PC-3 (cell line): Measurements from ENCODE around the gene HNRNPLL. TPM values are rescaled to one million over a fixed set of nuclear protein-coding genes. Genes with fewer than 3 reads are reported as not detected.

Experiments
- ATAC-seq: fragments of 200-7000 bp; cut with Tn5 transposase; 2 replicates; pipeline ENCODE4 v1.9.1; 2020; ENCODE audit warnings: mild to moderate bottlenecking, moderate library complexity
- BruUV-seq: library from RNA; stranded (reverse); fragments of 400-500 nt; replicated peaks from 2 replicates; lab custom pipeline; 2021; lab: Mats Ljungman, UMichigan
- CTCF ChIA-PET: fragments of 300-600 bp; sonication (Branson Sonifier 250); formaldehyde crosslinking; loops from one replicate; lab custom pipeline; 2022; ENCODE audit warnings: antibody characterized with exemption; lab: Charles Lee
- POLR2A ChIA-PET: fragments of 300-600 bp; sonication (Branson Sonifier 250); formaldehyde crosslinking; loops from one replicate; lab custom pipeline; 2022; ENCODE audit warnings: antibody characterized with exemption; ENCODE audit not compliant: unreplicated experiment; lab: Charles Lee
- DNase-seq: peaks from one replicate; pipeline ENCODE4 v3.0.0-alpha.2; 2015
- H2AFZ ChIP-seq: fragments of 300-600 bp; sonication (generic); 2 replicates; pipeline ENCODE4 v1.6.0; 2016; ENCODE audit warnings: antibody characterized with exemption, low read length
- H3F3A ChIP-seq: fragments of 300-600 bp; sonication (generic); one replicate; pipeline ENCODE4 v1.6.0; 2017; ENCODE audit warnings: antibody characterized with exemption, low read length, control low read depth, mild to moderate bottlenecking; ENCODE audit not compliant: unreplicated experiment
- H3K27ac ChIP-seq: fragments of 300-600 bp; sonication (generic); 2 replicates; pipeline ENCODE4 v1.5.1; 2016; ENCODE audit warnings: mild to moderate bottlenecking, low read length
- H3K27me3 ChIP-seq: fragments of 300-600 bp; sonication (generic); 2 replicates; pipeline ENCODE4 v1.6.1; 2016; ENCODE audit warnings: low read length, mixed read lengths
- H3K36me3 ChIP-seq: fragments of 300-600 bp; sonication (generic); 2 replicates; pipeline ENCODE4 v1.6.1; 2016; ENCODE audit warnings: low read depth, mixed run types, low read length, mixed read lengths
- H3K4me1 ChIP-seq: fragments of 300-600 bp; sonication (generic); 2 replicates; pipeline ENCODE4 v1.5.1; 2016; ENCODE audit warnings: low read length; ENCODE audit not compliant: insufficient read depth
- H3K4me2 ChIP-seq: fragments of 300-600 bp; sonication (generic); 2 replicates; pipeline ENCODE4 v1.6.0; 2016; ENCODE audit warnings: low read length
- H3K4me3 ChIP-seq: fragments of 300-600 bp; sonication (generic); 2 replicates; pipeline ENCODE4 v1.5.1; 2016; ENCODE audit warnings: mild to moderate bottlenecking, low read length, mixed read lengths
- H3K79me2 ChIP-seq: fragments of 300-600 bp; sonication (generic); 2 replicates; pipeline ENCODE4 v1.6.1; 2017; ENCODE audit warnings: low read length, mixed read lengths
- H3K9ac ChIP-seq: fragments of 300-600 bp; sonication (generic); 2 replicates; pipeline ENCODE4 v1.6.0; 2016; ENCODE audit warnings: mild to moderate bottlenecking, low read length
- H3K9me2 ChIP-seq: fragments of 300-600 bp; sonication (generic); replicated peaks from 2 replicates; pipeline ENCODE4 v1.6.1; 2016; ENCODE audit warnings: mixed run types, low read length, mixed read lengths
- H3K9me3 ChIP-seq: fragments of 300-600 bp; sonication (generic); 2 replicates; pipeline ENCODE4 v1.6.1; 2016; ENCODE audit warnings: low read length, mixed read lengths
- H4K20me1 ChIP-seq: fragments of 300-600 bp; sonication (generic); 2 replicates; pipeline ENCODE4 v1.6.1; 2016; ENCODE audit warnings: low read length, mixed read lengths
- EZH2 ChIP-seq: fragments of 300-600 bp; sonication (generic); IDR thresholded peaks from one replicate; pipeline ENCODE4 v1.6.1; 2017; ENCODE audit warnings: antibody characterized with exemption, mild to moderate bottlenecking, low read length; ENCODE audit not compliant: unreplicated experiment
- EZH2phosphoT487 ChIP-seq: fragments of 300-600 bp; sonication (generic); IDR thresholded peaks from 2 replicates; pipeline ENCODE4 v1.6.1; 2018; ENCODE audit warnings: mild to moderate bottlenecking, antibody characterized with exemption, low read length, borderline replicate concordance
- intact Hi-C: fragments of 100-400 bp; cut with micrococcal nuclease; formaldehyde crosslinking; loops from 2 replicates; pipeline ENCODE4 v1.9.0; 2023
- total RNA-seq: library from RNA; depleted of rRNA; stranded (reverse); fragments of >200 nt; gene quantifications from 2 replicates; pipeline ENCODE4 v1.2.3, GENCODE V29; 2014
- TF ChIP-seq, protein P1 (sequence below): fragments of 300-600 bp; sonication (generic); conservative IDR thresholded peaks from 2 replicates; pipeline ENCODE4 v1.5.1; 2017; ENCODE audit warnings: antibody characterized with exemption, low read depth, mild to moderate bottlenecking, low read length

The HNRNPLL gene
- total RNA-seq, 1 experiment from 2014 or later: 30.1 TPM

DNA sequence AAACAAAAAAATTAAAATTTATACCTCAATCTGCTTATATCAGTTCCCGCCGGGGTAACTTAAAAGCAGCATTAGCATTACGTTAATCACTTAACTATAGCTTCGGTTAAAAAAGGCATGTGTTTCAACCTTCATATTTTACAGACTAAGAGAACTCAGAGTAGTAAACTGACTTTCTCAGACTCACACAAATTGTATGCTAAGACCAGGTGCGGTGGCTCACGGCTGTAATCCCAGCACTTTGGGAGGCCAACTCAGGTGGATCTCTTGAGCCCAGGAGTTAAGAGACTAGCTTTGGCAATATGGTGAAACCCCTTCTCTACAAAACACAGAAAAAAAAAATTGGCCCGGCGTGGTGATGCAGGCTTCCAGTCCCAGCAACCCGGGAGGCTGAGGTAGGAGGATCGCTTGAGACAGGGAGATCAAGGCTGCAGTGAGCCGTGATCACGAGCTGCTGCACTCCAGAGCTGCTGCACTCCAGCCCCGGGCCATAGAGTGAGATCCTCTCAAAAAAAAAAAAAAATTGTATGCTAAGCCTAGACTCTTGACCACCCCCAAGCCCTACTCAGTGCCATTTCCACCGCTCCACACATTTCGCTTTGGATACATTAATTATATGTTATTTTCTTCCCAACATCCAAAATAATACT lies 2.4 kb downstream of the HNRNPLL start:
- H3K9me3 ChIP-seq: no peaks in the 10 kb centered on the region
- H3F3A ChIP-seq: no peaks in the 10 kb centered on the region
- H3K27ac ChIP-seq: peak overlapping the region; percentile 16; the same call in 1 of the 2 replicates
- peak; percentile 21 for DNase-seq
- H3K4me1 ChIP-seq: peaks cover 28% of the 10 kb centered on the region
- H3K4me3 ChIP-seq: peak overlapping the region; percentile 84
- POLR2A ChIA-PET: interaction anchor here (1.4 kb wide), 1 partner anchor 151 kb away, joined by 10 read pairs; the partner anchor contains the start of gene SRSF7
- peak overlapping the region; percentile 83 for H3K9ac ChIP-seq
- no peaks in the 10 kb centered on the region for H3K27me3 ChIP-seq
- no peak overlapping the region for H2AFZ ChIP-seq
- CTCF ChIA-PET: interaction anchor here (0.6 to 2.0 kb wide), 2 partner anchors 9 to 19 kb away, joined by 4 to 12 read pairs; no protein-coding TSS in a partner anchor
- H4K20me1 ChIP-seq: peaks cover 37% of the 10 kb centered on the region
- intact Hi-C loops: no loop called here
- peaks cover 71% of the 10 kb centered on the region for H3K79me2 ChIP-seq
- no TSS peak for BruUV-seq
- TF ChIP-seq, protein P1, sequence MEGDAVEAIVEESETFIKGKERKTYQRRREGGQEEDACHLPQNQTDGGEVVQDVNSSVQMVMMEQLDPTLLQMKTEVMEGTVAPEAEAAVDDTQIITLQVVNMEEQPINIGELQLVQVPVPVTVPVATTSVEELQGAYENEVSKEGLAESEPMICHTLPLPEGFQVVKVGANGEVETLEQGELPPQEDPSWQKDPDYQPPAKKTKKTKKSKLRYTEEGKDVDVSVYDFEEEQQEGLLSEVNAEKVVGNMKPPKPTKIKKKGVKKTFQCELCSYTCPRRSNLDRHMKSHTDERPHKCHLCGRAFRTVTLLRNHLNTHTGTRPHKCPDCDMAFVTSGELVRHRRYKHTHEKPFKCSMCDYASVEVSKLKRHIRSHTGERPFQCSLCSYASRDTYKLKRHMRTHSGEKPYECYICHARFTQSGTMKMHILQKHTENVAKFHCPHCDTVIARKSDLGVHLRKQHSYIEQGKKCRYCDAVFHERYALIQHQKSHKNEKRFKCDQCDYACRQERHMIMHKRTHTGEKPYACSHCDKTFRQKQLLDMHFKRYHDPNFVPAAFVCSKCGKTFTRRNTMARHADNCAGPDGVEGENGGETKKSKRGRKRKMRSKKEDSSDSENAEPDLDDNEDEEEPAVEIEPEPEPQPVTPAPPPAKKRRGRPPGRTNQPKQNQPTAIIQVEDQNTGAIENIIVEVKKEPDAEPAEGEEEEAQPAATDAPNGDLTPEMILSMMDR: no peak
- TF ChIP-seq EZH2: no peak
- no peak for TF ChIP-seq EZH2phosphoT487
- H3K36me3 ChIP-seq: no peaks in the 10 kb centered on the region
- no peak for ATAC-seq
- H3K4me2 ChIP-seq: peak overlapping the region; percentile 94
- H3K9me2 ChIP-seq: no peaks in the 10 kb centered on the region

DNA sequence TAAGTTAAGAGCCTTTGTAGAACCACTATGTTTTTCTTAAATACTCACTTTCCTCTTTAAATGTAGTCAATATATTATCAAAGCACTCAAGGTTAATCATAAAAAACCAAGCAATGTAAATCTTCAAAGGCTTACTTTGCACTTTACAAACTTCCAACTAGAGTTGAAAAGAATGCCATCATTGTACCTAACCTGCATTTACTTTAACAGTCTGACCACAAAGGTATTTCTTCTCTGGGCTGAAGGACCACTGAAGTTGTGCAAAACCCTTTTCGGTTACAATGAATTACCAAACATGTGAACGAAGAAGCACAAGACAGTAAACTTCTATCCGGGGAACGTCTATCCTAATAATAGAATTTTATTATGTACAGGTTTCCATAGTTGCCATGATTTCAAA lies 3.0 kb downstream of the HNRNPLL start:
- H4K20me1 ChIP-seq: peaks cover 37% of the 10 kb centered on the region
- H3K36me3 ChIP-seq: no peaks in the 10 kb centered on the region
- TF ChIP-seq, protein P1: no peak
- TF ChIP-seq EZH2 (no peak), EZH2phosphoT487 (no peak)
- H3K4me2 ChIP-seq: peak overlapping the region; percentile 94
- no peak overlapping the region for H2AFZ ChIP-seq
- H3F3A ChIP-seq: no peaks in the 10 kb centered on the region
- BruUV-seq: no TSS peak
- no peaks in the 10 kb centered on the region for H3K27me3 ChIP-seq
- H3K27ac ChIP-seq: 0 out of 2 replicates have a peak overlapping the region, but pooled peaks have one; percentile 16
- no peak for ATAC-seq
- peak; percentile 52 for DNase-seq
- CTCF ChIA-PET: interaction anchor here (0.6 kb wide), 1 partner anchor 9 kb away, joined by 4 read pairs; no protein-coding TSS in a partner anchor
- peaks cover 31% of the 10 kb centered on the region for H3K4me1 ChIP-seq
- H3K9me3 ChIP-seq: no peaks in the 10 kb centered on the region
- POLR2A ChIA-PET: no interaction called here
- H3K4me3 ChIP-seq: peak overlapping the region; percentile 84
- H3K9ac ChIP-seq: peak overlapping the region; percentile 83
- peaks cover 78% of the 10 kb centered on the region for H3K79me2 ChIP-seq
- no peaks in the 10 kb centered on the region for H3K9me2 ChIP-seq
- intact Hi-C loops: no loop called here

GRCh38 chr2:38598991-38599295 lies 3.8 kb downstream of the HNRNPLL start:
- peaks cover 37% of the 10 kb centered on the region for H3K4me1 ChIP-seq
- peaks cover 85% of the 10 kb centered on the region for H3K79me2 ChIP-seq
- H2AFZ ChIP-seq: no peak overlapping the region
- no TSS peak for BruUV-seq
- POLR2A ChIA-PET: no interaction called here
- H3F3A ChIP-seq: no peaks in the 10 kb centered on the region
- no peaks in the 10 kb centered on the region for H3K27me3 ChIP-seq
- no peak overlapping the region for H3K27ac ChIP-seq
- no peaks in the 10 kb centered on the region for H3K36me3 ChIP-seq
- peak overlapping the region; percentile 84; the same call in 1 of the 2 replicates for H3K4me3 ChIP-seq
- H4K20me1 ChIP-seq: peaks cover 37% of the 10 kb centered on the region
- ATAC-seq (no peak), DNase-seq (peak; percentile 24)
- intact Hi-C loops: no loop called here
- H3K9me2 ChIP-seq: no peaks in the 10 kb centered on the region
- no peak overlapping the region for H3K9ac ChIP-seq
- CTCF ChIA-PET: no interaction called here
- H3K9me3 ChIP-seq: no peaks in the 10 kb centered on the region
- H3K4me2 ChIP-seq: peak overlapping the region; percentile 94
- TF ChIP-seq, protein P1: no peak
- TF ChIP-seq EZH2 (no peak), EZH2phosphoT487 (no peak)
